ENCODE measurements around the gene ZFP14. TPM values are rescaled to one million over a fixed set of nuclear protein-coding genes. Genes with fewer than 3 reads are reported as not detected.
A peak's percentile ranks its signal among the peaks of the same experiment; 100 is the strongest.

Gene ZFP14
- polyA plus RNA-seq, 2 of the 4 experiments (the other 2 are of a cell fraction) = 3.3 to 7.1 TPM

DNA sequence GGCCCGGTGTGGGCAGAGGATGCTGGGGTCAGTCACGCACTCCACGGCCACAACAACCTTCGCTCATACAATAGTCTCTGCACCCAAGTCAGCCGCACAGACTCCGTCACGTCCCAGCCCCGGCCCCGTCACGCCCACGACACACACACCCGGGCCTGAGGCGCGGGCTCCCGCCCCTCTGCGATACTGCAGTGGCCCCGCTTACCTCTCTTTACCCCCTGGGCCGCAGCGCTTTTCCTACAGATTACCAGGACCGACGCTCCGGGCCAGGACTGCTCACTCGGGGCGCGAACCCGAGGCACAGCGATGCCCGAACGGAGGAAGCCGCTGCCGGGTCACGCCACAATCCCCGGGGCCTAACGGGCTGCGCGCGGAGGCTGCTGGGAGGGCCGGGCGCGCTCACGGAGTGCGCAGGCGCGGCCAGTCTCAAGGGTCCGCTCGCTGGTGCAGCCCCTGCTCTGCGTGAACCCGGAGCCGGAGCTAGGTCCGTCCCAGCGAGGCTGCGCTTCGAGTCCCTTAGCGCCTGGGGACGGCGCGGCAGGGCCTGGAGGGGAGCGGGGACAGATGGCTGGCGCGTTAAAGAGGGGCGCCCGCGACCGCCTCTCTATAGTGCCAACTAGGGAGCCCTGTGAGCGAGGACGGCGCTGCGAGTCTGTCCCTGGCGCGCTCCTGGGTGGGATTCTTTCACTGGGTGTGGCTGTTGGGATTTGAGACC, 39.4 kb upstream of the ZFP14 start, which contains the start of gene ZFP82:
TSS of gene ZFP82 (minus strand) at position 358 of the 715 bp plus-strand sequence. CDS start 8,855 bp downstream, outside the sequence.
- H3K9me3 ChIP-seq = peaks cover 99% of the 10 kb centered on the region
- ATAC-seq = peak; percentile 87 to 97
- H3K27ac ChIP-seq = peak within 1 kb of the TSS; percentile 80 to 82
- DNase-seq (ENCODE audit: low read depth in 1 of 2, low spot score in 1 of 2) = peak; percentile 63 to 89
- ChIA-PET POLR2A (no interaction called here), CTCF (interaction anchor here (0.6 to 1.0 kb wide), 2 partner anchors 14 to 24 kb away, joined by 3 to 4 read pairs; no protein-coding TSS in a partner anchor)
- H3K4me1 ChIP-seq = no peaks in the 10 kb centered on the region
- H3K4me2 ChIP-seq = peak within 1 kb of the TSS; percentile 74
- 42% methylated on average over 60 of the region's 70 CpGs for WGBS (ENCODE audit: missing lambda C conversion rate)
- FAIRE-seq = no peak
- peak within 1 kb of the TSS; percentile 66 for H3K4me3 ChIP-seq
- TF ChIP-seq HMGXB4 (CRISPR knock-in tag; IDR thresholded peaks at IDR 0.05; ENCODE audit: borderline replicate concordance) = no peak
- TF ChIP-seq, protein P1, sequence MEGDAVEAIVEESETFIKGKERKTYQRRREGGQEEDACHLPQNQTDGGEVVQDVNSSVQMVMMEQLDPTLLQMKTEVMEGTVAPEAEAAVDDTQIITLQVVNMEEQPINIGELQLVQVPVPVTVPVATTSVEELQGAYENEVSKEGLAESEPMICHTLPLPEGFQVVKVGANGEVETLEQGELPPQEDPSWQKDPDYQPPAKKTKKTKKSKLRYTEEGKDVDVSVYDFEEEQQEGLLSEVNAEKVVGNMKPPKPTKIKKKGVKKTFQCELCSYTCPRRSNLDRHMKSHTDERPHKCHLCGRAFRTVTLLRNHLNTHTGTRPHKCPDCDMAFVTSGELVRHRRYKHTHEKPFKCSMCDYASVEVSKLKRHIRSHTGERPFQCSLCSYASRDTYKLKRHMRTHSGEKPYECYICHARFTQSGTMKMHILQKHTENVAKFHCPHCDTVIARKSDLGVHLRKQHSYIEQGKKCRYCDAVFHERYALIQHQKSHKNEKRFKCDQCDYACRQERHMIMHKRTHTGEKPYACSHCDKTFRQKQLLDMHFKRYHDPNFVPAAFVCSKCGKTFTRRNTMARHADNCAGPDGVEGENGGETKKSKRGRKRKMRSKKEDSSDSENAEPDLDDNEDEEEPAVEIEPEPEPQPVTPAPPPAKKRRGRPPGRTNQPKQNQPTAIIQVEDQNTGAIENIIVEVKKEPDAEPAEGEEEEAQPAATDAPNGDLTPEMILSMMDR (IDR thresholded peaks at IDR 0.05) = no peak
- TF ChIP-seq PHF8 (IDR thresholded peaks at IDR 0.05; ENCODE audit: borderline replicate concordance, low read depth) = 0 out of 2 replicates have a peak, but pooled peaks have one; percentile 29
- TF ChIP-seq MAZ (IDR thresholded peaks at IDR 0.05; ENCODE audit: borderline replicate concordance, low read depth, low read length) = no peak
- TF ChIP-seq CHD2 (IDR thresholded peaks at IDR 0.05; ENCODE audit: low read length, partially characterized antibody) = no peak
- no peak for TF ChIP-seq ZSCAN20 (CRISPR knock-in tag; IDR thresholded peaks at IDR 0.05)
- TF ChIP-seq ZC3H11A (IDR thresholded peaks at IDR 0.05) = no peak
- TF ChIP-seq CHD4 (IDR thresholded peaks at IDR 0.05; ENCODE audit: borderline replicate concordance) = no peak
- no peak for TF ChIP-seq GATA3 (IDR thresholded peaks at IDR 0.05; ENCODE audit: borderline replicate concordance)
- TF ChIP-seq TFCP2L1 (CRISPR knock-in tag; IDR thresholded peaks at IDR 0.05) = no peak
- no peak for TF ChIP-seq USF2 (IDR thresholded peaks at IDR 0.05)
- TF ChIP-seq CEBPB (IDR thresholded peaks at IDR 0.05) = no peak
- no peak for TF ChIP-seq BHLHE40 (IDR thresholded peaks at IDR 0.05; ENCODE audit: low read depth, low read length)
- TF ChIP-seq EP300 (IDR thresholded peaks at IDR 0.05) = no peak
- no peak for TF ChIP-seq POLR2AphosphoS2 (conservative IDR thresholded peaks at IDR 0.05; ENCODE audit: low read length)
- TF ChIP-seq, protein P2, sequence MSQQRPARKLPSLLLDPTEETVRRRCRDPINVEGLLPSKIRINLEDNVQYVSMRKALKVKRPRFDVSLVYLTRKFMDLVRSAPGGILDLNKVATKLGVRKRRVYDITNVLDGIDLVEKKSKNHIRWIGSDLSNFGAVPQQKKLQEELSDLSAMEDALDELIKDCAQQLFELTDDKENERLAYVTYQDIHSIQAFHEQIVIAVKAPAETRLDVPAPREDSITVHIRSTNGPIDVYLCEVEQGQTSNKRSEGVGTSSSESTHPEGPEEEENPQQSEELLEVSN (IDR thresholded peaks at IDR 0.05; ENCODE audit: borderline replicate concordance, low read depth) = 0 out of 2 replicates have a peak, but pooled peaks have one; percentile 73
- TF ChIP-seq RAD21 (conservative IDR thresholded peaks at IDR 0.05 in 1 of 2, IDR thresholded peaks at IDR 0.05 in 1 of 2) = no peak
- TF ChIP-seq, protein P3, sequence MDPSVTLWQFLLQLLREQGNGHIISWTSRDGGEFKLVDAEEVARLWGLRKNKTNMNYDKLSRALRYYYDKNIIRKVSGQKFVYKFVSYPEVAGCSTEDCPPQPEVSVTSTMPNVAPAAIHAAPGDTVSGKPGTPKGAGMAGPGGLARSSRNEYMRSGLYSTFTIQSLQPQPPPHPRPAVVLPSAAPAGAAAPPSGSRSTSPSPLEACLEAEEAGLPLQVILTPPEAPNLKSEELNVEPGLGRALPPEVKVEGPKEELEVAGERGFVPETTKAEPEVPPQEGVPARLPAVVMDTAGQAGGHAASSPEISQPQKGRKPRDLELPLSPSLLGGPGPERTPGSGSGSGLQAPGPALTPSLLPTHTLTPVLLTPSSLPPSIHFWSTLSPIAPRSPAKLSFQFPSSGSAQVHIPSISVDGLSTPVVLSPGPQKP (IDR thresholded peaks at IDR 0.05; ENCODE audit: low read depth, low read length) = no peak
- TF ChIP-seq FOXS1 (CRISPR knock-in tag; IDR thresholded peaks at IDR 0.05) = no peak; the same call in 1 of the 2 replicates
- TF ChIP-seq HOXA7 (CRISPR knock-in tag; IDR thresholded peaks at IDR 0.05) = no peak
- peak; percentile 59 for TF ChIP-seq POLR2A (IDR thresholded peaks at IDR 0.05; ENCODE audit: low read length)
- TF ChIP-seq ZNF302 (CRISPR knock-in tag; IDR thresholded peaks at IDR 0.05) = no peak
- TF ChIP-seq SMC3 (IDR thresholded peaks at IDR 0.05) = no peak
- TF ChIP-seq HDAC2 (IDR thresholded peaks at IDR 0.05) = no peak
- TF ChIP-seq MYC (IDR thresholded peaks at IDR 0.05; ENCODE audit: borderline replicate concordance, low read length) = no peak
- no peak for TF ChIP-seq KDM1A (IDR thresholded peaks at IDR 0.05; ENCODE audit: low read depth)
- TF ChIP-seq CBX8 (IDR thresholded peaks at IDR 0.05) = no peak
- TF ChIP-seq, protein P4, sequence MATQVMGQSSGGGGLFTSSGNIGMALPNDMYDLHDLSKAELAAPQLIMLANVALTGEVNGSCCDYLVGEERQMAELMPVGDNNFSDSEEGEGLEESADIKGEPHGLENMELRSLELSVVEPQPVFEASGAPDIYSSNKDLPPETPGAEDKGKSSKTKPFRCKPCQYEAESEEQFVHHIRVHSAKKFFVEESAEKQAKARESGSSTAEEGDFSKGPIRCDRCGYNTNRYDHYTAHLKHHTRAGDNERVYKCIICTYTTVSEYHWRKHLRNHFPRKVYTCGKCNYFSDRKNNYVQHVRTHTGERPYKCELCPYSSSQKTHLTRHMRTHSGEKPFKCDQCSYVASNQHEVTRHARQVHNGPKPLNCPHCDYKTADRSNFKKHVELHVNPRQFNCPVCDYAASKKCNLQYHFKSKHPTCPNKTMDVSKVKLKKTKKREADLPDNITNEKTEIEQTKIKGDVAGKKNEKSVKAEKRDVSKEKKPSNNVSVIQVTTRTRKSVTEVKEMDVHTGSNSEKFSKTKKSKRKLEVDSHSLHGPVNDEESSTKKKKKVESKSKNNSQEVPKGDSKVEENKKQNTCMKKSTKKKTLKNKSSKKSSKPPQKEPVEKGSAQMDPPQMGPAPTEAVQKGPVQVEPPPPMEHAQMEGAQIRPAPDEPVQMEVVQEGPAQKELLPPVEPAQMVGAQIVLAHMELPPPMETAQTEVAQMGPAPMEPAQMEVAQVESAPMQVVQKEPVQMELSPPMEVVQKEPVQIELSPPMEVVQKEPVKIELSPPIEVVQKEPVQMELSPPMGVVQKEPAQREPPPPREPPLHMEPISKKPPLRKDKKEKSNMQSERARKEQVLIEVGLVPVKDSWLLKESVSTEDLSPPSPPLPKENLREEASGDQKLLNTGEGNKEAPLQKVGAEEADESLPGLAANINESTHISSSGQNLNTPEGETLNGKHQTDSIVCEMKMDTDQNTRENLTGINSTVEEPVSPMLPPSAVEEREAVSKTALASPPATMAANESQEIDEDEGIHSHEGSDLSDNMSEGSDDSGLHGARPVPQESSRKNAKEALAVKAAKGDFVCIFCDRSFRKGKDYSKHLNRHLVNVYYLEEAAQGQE (IDR thresholded peaks at IDR 0.05) = no peak
- TF ChIP-seq EHF (CRISPR knock-in tag; IDR thresholded peaks at IDR 0.05) = no peak
- no peak for TF ChIP-seq HEYL (CRISPR knock-in tag; IDR thresholded peaks at IDR 0.05)
- TF ChIP-seq SREBF2 (IDR thresholded peaks at IDR 0.05) = no peak
- no peak for TF ChIP-seq NPAS2 (CRISPR knock-in tag; IDR thresholded peaks at IDR 0.05; ENCODE audit: borderline replicate concordance)

All from A549 (cell line).